Measurements from ENCODE around the gene TMEM240. TPM values are rescaled to one million over a fixed set of nuclear protein-coding genes. Genes with fewer than 3 reads are reported as not detected.

The TMEM240 gene
- total RNA-seq: 1.8 and 3.8 TPM in 2 replicates

DNA sequence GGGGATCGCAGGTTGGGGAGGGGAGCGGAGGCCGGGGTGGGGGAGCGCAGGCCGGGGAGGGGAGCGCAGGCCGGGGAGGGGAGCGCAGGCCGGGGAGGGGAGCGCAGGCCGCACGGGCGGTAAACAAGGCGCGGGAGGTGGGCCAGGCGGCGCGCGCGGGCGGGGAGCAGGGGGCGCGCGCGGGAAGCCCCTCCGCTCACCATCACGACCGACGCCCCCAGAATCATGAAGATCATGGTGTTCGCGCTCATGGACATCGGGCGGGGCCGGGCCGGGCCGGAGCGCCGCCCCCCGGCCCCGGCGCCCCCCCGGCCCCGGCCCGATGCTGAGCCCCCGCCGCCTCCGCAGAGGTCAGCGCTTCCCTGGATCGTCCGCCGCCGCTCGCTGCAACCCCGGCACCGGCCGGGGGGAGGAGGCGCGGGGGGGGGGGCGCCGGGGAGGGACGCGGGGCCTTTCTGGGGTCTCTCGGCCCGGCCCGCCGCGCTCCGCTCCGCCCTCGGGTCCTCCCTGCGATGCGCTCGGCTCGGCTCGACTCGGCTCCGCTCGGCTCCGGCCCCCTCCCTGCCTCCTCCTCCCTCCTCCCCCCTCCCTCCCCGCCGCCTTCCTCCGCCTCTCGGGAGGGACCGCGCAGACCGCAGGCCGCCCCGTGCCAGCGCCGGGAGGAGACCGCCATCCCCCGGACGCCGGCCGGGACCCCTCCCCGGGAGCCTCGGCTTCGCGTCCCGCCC is at the start of gene TMEM240:
Gene TMEM240 (minus strand): TSS at position 535 of the 728 bp plus-strand sequence. CDS start 278 bp downstream, at position 257.

GRCh38 chr1:1574721-1575537 is 34.5 kb upstream of the TMEM240 start, which contains the start of gene SSU72:
Gene SSU72, minus strand, starts transcription at chr1:1574863. Its CDS starts 306 bp downstream, at chr1:1574557.

GRCh38 chr1:1511533-1512285 is 28.7 kb downstream of the TMEM240 start, which contains the start of gene ATAD3A:
Gene ATAD3A, plus strand, starts transcription at chr1:1512162. Its CDS starts 107 bp downstream, at chr1:1512269.

Other genes starting within 250 kb of the TMEM240 start
- 33.6 and 49.2 TPM in 2 replicates for gene ACAP3, start 232.7 kb downstream of the TMEM240 start, total RNA-seq
- gene PUSL1, start 232.0 kb downstream of the TMEM240 start, total RNA-seq: 51.6 and 68.0 TPM in 2 replicates
- 114 and 130 TPM in 2 replicates for gene INTS11, start 216.0 kb downstream of the TMEM240 start, total RNA-seq
- gene CPTP, start 215.8 kb downstream of the TMEM240 start, total RNA-seq: 38.5 and 46.4 TPM in 2 replicates
- not detected in 2 replicates for gene TAS1R3, start 209.3 kb downstream of the TMEM240 start, total RNA-seq
- gene DVL1, start 191.2 kb downstream of the TMEM240 start, total RNA-seq: 78.8 and 134 TPM in 2 replicates
- gene MXRA8, start 182.1 kb downstream of the TMEM240 start, total RNA-seq: 154 and 651 TPM in 2 replicates
- gene AURKAIP1, start 165.4 kb downstream of the TMEM240 start, total RNA-seq: 157 and 250 TPM in 2 replicates
- 40.6 and 111 TPM in 2 replicates for gene CCNL2, start 141.3 kb downstream of the TMEM240 start, total RNA-seq
- gene MRPL20, start 133.3 kb downstream of the TMEM240 start, total RNA-seq: 109 and 174 TPM in 2 replicates
- gene ANKRD65, start 119.3 kb downstream of the TMEM240 start, total RNA-seq: 0.76 and 1.5 TPM in 2 replicates
- 25.4 and 90.9 TPM in 2 replicates for gene VWA1, start 104.9 kb downstream of the TMEM240 start, total RNA-seq
- gene ATAD3C, start 90.9 kb downstream of the TMEM240 start, total RNA-seq: 1.1 and 1.6 TPM in 2 replicates
- gene ATAD3B, start 68.9 kb downstream of the TMEM240 start, total RNA-seq: 14.5 and 64.5 TPM in 2 replicates
- gene ATAD3A, start 28.5 kb downstream of the TMEM240 start, total RNA-seq: 42.3 and 107 TPM in 2 replicates
- gene SSU72, start 34.2 kb upstream of the TMEM240 start, total RNA-seq: 78.1 and 105 TPM in 2 replicates
- gene FNDC10, start 59.5 kb upstream of the TMEM240 start, total RNA-seq: 6.4 and 11.2 TPM in 2 replicates
- 14.0 and 51.1 TPM in 2 replicates for gene MIB2, start 74.9 kb upstream of the TMEM240 start, total RNA-seq
- 11.9 and 55.1 TPM in 2 replicates for gene MMP23B, start 91.5 kb upstream of the TMEM240 start, total RNA-seq
- gene CDK11B, start 118.4 kb upstream of the TMEM240 start, total RNA-seq: 13.9 and 14.3 TPM in 2 replicates
- 11.7 and 46.5 TPM in 2 replicates for gene SLC35E2B, start 152.2 kb upstream of the TMEM240 start, total RNA-seq
- gene CDK11A, start 183.7 kb upstream of the TMEM240 start, total RNA-seq: 6.2 and 6.5 TPM in 2 replicates
- 54.8 and 57.6 TPM in 2 replicates for gene NADK, start 237.8 kb upstream of the TMEM240 start, total RNA-seq

Measured in mesangial cell (primary cell).